ENCODE data around the gene ARRB2. TPM values are rescaled to one million over a fixed set of nuclear protein-coding genes. Genes with fewer than 3 reads are reported as not detected.

Gene ARRB2
- total RNA-seq, 1 donor from 2014 or later = 7.7 TPM

DNA sequence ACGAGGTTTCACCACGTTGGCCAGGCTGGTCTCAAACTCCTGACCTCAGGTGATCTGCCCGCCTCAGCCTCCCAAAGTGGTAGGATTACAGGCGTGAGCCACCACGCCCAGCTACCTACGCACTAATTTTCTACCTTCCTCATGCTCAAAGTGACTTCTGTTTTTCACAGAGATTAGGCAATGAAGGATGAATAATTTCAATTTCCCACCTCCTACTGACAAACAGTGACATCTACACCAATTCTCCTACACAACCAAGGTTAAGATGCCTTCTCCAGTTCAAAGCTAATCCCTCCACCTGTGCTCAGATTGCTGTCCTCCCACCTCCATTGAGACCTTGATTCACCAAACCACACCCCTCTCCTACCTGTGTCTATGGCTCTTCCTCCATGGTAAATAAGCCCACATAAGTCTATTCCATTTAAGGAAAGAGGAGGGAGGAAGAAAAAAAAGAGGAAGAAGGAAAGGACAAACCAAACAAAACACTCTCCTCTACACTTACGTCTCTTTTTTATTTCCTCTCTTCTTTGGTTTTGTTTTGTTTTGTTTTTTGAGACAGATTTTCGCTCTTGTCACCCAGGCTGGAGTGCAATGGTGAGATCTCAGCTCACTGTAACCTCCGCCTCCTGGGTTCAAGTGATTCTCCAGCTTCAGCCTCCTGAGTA lies 15.3 kb downstream of the ARRB2 start:
- DNase-seq (ENCODE audit: low read depth, low spot score) = no peak

DNA sequence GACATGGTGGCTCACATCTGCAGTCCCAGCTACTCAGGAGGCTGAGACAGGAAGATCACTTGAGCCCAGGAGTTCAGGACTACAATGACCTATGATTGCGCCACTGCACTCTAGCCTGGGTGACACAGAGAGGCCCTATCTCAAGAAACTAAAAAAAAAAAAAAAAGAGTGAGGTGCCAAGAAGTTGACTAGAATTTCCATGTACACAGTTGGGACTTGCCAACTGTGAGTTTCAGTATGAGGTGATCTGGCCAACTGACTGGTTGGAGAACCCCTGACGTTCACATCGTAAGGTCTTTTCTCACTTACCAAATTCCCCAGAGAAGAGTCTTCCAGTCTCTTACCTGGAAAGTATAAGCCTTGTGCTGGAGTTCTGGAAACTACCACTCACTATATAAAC lies 17.7 kb downstream of the ARRB2 start:
- DNase-seq (ENCODE audit: low read depth, low spot score) = no peak

DNA sequence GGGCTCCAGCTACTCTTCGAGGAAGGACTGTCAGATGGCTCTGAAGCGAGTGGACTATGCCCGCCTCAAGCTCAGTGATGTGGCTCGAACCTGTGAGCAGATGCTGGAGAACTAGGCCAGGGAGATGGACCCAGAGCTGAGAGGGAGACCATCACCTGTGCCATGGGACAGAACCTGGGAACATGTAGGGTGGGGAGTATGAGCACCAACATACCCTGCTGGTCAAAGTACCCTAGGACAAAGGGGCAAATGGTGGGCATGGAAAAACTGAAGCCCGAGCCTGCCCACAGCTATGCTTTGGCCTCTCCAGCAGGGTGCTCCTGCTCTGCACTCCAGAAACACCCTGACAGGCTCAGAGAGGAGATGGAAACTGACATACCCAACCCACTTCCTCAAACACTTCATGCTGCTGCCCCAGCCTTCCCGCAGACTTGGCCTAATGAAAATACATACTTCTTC lies 22.7 kb downstream of the ARRB2 start:
- DNase-seq (ENCODE audit: low read depth, low spot score) = no peak

DNA sequence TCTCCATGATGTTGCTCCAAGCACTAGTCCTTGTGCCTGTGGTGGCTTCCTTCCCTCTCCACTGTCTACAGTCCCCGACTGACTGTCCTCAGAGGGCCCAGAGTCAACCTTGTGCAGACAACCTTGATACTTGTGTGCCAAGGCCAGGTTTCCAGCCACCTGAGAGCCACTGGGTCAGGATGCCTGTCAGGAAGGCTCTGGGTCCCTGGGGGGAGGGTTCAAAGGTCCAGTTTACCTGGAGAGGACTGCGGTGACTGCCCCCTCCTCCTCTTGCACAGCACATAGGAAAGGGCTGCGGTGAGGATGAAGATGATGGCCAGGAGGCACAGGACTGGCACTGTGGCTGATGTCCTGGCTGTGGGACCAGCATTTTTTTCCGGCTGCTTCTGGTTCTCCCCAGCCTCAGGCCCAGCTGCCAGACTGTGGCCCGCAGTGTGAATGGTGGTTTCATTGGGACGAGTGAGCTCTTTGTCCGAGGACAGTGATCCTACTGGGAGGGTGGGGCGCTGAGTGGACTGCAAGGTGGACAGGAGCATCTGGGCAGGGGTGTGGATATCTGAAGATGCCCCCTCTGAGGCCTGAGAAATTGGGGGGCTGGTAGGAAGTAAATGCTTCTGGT lies 24.5 kb downstream of the ARRB2 start:
- no peak for DNase-seq (ENCODE audit: low read depth, low spot score)

DNA sequence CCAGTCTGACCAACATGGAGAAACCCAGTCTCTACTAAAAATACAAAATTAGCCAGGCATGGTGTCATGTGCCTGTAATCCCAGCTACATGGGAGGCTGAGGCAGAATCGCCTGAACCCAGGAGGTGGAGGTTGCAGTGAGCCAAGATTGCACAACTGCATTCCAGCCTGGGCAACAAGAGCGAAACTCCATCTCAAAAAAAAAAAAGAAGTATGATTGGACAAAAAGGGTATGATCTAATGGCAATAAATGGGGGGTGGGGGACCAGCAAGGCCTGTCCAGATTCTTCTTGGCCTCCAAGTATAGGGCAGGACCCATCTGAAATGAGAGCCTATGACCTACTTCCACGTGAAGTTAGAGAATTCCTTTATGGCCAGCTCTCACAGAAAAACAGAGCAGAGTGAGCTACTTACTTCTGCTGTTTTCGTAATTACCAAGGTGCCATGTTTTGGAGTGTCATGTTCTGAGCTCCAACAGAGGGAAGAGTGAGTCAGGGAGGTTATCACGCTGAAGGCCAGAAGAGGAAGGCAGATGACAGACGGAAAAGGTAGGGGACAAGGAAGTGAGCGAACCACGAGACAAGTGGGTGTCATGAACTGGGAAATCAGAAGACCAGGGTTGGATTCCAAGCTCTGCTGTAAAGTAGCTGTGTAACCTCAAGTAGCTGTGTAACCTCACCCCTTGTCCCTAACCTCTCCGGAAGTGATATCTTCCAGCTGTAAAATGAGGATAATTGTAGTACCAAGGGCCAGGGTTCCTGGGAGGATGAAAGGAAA lies 25.6 kb downstream of the ARRB2 start:
- DNase-seq (ENCODE audit: low read depth, low spot score) = no peak

DNA sequence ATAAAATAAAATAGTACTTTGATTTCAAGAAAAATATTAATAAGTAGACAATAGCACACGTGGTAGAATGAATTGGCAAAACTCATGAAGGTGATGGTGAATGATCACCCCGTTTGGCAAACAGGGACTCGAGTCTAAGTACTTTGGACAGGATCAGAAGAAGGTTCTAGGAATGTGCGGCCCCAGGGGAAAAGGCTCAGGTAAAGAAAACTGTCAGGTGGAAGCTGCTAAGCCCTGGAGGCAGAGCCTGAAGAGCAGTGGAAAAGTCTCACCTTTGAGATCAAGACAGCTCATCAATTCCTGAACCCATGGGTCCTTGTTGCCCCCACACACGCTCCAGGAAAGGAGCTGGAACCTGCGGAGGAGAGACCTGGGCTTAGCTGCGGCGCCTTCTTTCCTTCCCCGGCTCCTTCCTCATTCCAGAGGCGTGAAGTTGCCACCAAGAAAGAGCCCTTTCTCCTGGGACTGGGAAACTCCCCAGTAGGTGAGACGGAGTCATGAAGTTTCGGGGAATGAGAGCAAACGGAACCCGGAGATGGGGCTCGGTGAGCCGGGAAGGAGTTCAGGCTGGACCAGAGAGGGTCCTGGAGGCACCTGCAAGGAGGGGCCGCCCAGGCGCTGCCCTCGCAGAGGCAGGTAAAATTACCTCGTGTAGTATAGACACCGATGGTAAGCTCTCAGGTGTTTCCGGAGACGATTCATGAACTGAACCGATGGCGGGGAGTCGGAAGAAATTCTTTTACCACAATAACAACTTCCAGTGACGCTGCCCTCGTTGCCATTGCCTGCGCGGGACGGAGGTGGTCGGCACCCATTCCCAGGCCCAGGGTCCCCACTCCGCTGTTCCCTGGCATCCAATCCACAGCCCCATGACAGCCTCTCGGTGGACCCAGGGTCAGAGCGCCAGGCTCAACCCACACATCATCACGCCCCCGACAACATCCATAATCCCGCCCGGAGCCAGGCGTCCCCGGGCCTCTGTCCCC lies 28.0 kb downstream of the ARRB2 start:
- no peak for DNase-seq (ENCODE audit: low read depth, low spot score)

DNA sequence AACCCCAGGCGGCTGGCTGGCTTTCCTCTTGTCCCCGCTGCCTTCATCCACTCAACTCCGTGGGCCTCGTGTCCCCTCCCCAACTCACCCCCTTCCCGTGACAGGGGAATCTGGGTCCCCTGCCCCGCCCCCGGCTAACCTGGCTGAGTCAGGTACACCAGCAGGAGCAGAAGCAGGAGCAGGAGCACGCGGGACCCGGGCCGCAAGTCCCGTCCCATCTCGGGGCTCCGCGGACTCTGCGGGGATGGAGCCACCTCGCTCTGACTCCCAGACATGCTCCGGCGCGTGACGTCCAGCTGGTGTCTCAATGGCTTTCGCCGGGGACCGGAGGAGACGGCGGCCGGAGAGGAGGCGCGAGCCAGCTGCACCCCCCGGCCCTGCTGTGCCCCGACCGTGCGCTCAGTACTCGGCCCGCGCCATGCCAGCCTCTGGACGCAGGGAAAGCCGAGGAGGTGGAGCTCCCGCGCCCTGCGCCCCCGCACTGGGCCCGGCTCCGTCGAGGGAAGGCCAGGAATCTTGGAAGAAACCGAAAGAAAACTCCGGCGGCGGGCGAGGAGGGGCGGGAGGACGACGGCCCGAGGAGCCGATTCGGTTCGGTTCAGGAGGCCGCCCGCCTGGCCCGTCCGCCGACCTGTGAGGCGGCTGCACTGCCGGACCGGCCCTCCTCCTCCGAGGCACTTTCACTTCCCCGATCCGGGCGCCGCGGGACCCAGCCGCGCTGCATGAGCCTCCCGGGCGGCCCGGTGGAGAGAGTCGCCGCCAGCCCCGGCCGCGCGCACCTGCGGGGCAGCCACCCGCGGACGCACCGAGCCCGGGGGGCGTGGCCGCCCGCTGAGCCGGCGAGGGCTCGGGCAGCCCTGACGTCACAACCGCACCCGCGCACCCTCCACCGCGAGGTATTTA lies 28.9 kb downstream of the ARRB2 start, which contains the start of the genes CXCL16 and ZMYND15:
TSS of gene CXCL16 (minus strand) at position 807 of the 903 bp plus-strand sequence. CDS start at position 218, 589 bp downstream.
TSS of gene ZMYND15 (plus strand) at position 712 of the 903 bp plus-strand sequence. CDS start 716 bp downstream, outside the sequence.
- DNase-seq (ENCODE audit: low read depth, low spot score) = no peak

DNA sequence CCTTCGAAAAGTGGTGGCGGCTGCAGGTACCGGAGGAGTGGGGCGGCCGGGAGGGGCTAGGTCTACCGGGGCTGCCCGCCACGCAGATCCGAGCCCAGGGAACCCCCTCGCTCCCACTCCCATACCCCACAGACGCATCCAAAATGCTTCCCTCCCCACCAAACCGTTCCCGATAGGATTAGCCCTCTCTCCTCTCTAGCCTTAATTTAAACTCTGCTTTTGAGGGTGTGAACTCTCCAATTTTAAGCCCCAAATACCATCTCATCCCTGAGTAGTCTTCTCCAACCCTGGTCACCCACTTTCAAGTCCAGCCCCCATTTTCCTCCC lies 29.6 kb downstream of the ARRB2 start:
- DNase-seq (ENCODE audit: low read depth, low spot score) = no peak

DNA sequence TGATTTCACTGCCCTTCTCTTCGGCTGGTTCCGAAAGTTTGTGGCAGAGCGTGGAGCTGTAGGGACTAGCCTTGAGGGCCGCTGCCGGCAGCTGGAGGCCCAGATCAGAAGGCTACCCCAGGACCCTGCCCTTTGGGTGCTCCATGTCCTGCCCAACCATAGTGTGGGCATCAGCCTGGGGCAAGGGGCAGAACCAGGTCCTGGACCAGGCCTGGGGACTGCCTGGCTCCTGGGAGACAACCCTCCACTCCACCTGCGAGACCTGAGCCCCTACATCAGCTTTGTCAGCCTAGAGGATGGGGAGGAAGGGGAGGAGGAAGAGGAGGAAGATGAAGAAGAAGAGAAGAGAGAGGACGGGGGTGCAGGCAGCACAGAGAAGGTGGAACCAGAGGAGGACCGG lies 30.2 kb downstream of the ARRB2 start:
- no peak for DNase-seq (ENCODE audit: low read depth, low spot score)

DNA sequence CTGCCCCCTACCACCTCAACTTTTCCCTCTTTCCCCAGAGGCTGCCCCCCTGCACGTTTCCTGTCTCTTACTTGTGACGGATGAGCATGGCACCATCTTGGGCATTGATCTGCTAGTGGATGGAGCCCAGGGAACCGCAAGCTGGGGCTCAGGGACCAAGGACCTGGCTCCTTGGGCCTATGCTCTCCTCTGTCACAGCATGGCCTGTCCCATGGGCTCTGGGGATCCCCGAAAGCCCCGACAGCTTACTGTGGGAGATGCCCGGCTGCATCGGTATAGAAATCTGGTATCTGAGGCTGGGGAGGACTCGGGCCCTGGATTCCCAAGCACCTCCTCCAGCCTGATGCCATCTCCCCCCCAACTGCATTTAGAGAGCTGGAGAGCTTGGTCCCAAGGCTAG lies 31.1 kb downstream of the ARRB2 start:
- no peak for DNase-seq (ENCODE audit: low read depth, low spot score)

DNA sequence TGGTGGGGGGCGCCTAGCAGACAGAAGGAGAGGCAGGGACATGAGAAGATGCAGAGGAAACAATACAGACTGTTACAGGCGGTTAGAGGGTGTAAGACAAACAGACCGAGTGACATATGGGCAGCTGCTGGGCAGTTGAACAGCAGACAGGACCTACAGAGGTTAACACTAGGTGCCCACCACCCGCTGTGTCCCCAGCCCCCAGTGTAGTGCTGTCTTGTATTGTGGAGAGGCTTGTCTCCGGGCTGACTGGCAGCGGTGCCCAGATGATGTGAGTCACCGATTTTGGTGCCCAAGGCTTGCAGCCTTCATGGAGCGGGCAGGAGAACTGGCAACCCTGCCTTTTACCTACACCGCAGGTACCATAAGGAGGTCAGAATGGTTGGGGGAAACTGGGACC lies 31.7 kb downstream of the ARRB2 start:
- no peak for DNase-seq (ENCODE audit: low read depth, low spot score)

DNA sequence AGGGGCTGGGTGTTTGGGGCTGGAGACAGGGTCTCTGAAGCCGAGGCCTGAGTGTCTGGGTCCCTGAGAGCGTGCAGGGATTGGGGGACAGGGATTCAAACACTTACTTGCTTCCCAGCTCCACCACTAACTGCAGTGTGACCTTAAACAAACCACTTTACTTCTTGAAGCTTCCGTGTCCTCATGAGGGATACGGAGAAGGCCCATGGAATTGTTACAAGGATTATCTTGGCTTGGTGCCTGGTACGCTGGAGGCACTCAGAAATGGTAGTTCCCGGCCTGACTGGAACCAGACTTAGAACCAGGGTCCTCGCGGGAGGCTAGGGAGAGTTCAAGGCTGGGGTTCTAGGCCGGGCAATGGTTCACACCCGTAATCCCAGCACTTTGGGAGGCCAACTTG lies 32.2 kb downstream of the ARRB2 start:
- no peak for DNase-seq (ENCODE audit: low read depth, low spot score)

DNA sequence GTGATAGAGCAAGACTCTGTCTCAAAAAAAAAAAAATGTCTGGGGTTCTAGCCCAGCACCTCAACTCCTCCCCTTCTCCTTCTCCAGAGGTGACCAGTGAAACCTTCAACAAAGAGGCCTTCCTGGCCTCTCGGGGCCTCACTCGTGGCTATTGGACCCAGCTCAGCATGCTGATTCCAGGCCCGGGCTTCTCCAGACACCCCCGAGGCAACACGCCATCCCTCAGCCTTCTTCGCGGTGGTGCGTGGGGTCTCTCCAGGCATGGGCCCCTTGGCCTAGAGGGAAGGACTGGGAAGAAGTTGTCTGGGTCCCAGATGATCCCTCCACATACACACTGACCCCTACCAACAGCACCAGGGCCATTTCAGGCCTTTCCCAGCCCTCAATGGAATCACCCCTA lies 32.8 kb downstream of the ARRB2 start:
- DNase-seq (ENCODE audit: low read depth, low spot score) = no peak

DNA sequence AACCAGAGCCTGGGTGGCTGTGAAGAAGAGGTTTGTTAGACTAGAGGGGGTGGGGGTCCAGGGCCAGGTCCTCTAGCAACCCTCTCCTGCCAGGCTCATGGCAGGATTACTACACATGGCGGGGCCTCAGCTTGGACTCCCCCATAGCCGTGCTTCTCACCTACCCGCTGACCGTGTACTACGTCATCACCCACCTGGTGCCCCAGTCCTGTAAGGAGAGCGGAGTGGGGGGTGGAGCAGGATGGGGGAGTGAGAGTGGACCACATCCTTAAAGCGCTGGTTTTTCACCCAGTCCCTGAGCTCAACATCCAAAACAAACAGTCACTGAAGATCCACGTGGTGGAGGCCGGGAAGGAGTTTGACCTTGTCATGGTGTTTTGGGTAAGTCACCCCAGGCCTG lies 33.5 kb downstream of the ARRB2 start:
- no peak for DNase-seq (ENCODE audit: low read depth, low spot score)

DNA sequence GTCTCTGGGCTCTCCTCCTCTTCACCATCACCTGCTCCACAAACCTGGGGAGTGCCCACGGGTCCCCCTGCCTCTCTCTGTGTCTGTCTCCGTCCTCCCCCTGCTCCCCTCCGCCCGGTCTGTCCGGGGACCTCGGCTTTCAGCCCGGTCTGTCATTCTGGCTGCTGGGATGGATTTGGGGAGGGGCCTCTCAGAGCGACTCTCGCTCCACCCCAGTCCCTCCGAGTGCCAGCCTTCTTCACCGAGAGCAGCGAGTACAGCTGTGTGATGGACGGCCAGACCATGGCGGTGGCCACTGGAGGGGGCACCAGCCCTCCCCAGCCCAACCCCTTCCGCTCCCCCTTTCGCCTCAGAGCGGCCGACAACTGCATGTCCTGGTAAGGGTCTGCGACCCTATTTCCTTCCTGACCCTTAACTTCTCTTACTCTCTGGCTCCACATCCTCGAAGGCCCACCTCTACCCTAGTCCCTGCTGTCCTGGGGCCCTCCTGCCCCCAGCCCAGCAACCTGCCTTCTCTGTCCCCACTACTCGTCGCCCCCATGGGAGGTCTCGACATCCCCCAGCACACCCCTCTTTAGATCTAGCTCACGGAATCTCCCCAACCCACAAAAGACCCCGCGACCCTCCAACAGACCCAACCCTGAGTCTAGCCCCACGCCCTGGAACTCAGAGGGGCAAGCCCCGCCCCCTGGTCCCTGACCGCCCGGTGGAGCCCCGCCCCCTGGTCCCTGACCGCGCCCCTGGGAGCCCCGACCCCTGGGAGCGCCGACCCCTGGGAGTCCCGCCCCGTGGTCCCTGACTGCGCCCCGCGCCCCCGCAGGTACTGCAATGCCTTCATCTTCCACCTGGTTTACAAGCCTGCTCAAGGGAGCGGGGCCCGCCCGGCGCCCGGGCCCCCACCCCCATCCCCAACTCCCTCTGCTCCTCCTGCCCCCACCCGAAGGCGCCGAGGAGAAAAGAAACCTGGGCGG lies 34.9 kb downstream of the ARRB2 start:
- DNase-seq (ENCODE audit: low read depth, low spot score) = no peak

DNA sequence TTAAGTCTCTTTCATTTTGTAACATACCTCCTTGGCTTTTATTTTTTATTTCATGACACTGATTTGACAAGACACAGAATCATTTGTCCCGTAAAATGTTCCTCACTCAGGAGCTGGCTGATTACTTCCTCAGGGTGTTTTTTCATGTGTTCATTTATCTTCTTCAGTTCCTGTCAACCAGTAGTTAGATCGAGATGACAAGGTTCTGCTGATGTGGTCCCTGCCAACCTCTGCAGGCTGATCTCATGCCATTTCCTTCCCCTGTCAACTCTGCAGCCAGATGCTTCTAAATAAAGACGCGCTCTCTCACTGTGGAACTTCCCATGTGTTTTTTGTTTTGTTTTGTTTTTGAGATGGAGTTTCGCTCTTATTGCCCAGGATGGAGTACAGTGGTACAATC lies 37.4 kb downstream of the ARRB2 start:
- DNase-seq (ENCODE audit: low read depth, low spot score) = no peak

DNA sequence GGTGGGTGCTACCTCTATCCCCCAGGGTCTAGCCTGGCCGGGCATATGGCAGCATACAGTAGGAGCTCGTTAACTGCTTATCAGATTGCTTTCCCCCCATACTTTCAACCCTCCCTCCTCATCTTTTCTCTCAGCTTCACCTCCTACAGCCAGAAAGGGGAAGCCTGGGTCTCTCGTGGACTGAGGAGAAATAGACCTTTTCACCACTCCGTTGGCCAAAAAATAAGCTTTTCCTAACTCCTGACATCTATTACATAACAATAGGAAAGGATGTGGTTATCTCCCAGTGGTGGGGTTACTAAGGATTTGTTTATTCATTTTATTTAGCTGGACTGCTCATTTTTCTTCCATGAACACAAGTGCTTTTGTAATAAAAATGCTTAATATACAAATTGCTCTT lies 38.3 kb downstream of the ARRB2 start:
- no peak for DNase-seq (ENCODE audit: low read depth, low spot score)

DNA sequence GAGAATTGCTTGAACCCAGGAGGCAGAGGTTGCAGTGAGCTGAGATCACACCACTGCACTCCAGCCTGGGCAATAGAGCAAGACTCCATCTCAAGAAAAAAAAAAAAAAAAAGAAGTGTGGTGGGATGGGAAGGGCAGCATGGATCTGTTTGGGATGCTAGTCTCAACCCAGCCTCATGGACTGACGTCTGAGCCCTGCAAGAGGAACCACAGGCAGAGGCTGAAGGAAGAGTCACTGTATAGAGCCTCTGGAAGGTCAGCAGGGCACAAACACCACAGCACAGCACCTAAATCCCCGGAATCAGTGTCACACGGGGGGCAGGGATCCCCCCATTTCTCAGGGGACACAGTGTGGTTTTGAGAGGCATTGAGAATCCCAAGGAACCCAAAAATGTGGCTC lies 40.2 kb downstream of the ARRB2 start:
- no peak for DNase-seq (ENCODE audit: low read depth, low spot score)

DNA sequence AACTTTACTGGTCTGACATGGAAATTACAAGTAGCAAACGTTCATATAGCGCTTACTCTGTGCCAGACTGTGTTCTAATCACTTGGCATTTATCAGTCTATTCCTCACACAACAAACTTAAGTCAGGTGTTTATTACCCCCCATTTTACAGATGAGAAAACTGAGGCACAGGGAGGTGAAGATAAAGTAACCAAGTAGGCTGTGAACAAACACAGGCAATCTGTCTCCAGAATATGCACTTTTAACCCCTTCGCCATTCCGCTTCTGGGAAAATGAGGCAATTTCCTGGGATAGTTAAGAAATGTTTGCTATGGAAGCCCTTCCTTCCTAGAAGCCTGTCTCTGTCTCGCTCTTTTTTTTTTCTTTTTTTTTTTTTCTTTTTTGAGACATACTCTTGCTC lies 41.5 kb downstream of the ARRB2 start:
- DNase-seq (ENCODE audit: low read depth, low spot score) = no peak

Data from pulmonary artery endothelial cell (primary cell).